Measurements from ENCODE around the gene COX8A.

COX8A gene

GRCh38 chr11:63952570-63952969 is 21.9 kb upstream of the COX8A start:
- no peak for TF ChIP-seq CTCF (IDR thresholded peaks at IDR 0.05)

GRCh38 chr11:63958008-63958407 is 16.4 kb upstream of the COX8A start:
- TF ChIP-seq CTCF (IDR thresholded peaks at IDR 0.05): no peak

- TF ChIP-seq CTCF (IDR thresholded peaks at IDR 0.05): no peak
Observed at GRCh38 chr11:63961608-63962412, 12.6 kb upstream of the COX8A start.

GRCh38 chr11:63966444-63966843 is 8.0 kb upstream of the COX8A start:
- no peak for TF ChIP-seq CTCF (IDR thresholded peaks at IDR 0.05)

- no peak for TF ChIP-seq CTCF (IDR thresholded peaks at IDR 0.05)
Observed at GRCh38 chr11:63969461-63969860, 5.0 kb upstream of the COX8A start.

- no peak for TF ChIP-seq CTCF (IDR thresholded peaks at IDR 0.05)
Observed at GRCh38 chr11:63970902-63971301, 3.5 kb upstream of the COX8A start.

GRCh38 chr11:63978551-63979239 is 4.3 kb downstream of the COX8A start:
- TF ChIP-seq CTCF (IDR thresholded peaks at IDR 0.05): no peak
